ENCODE measurements around the gene NACC1.

Gene NACC1

GRCh38 chr19:13118424-13119193 is 545 bp downstream of the NACC1 start:
- H3K4me3 ChIP-seq (ENCODE audit: low read depth, low read length) = peak overlapping the region; percentile 83

GRCh38 chr19:13119627-13120026 is 1.6 kb downstream of the NACC1 start:
- H3K4me3 ChIP-seq (ENCODE audit: low read depth, low read length) = peak overlapping the region; percentile 83

GRCh38 chr19:13120031-13120430 is 2.0 kb downstream of the NACC1 start:
- no peak overlapping the region for H3K4me3 ChIP-seq (ENCODE audit: low read depth, low read length)

- H3K4me3 ChIP-seq (ENCODE audit: low read depth, low read length) = no peak overlapping the region
Observed at GRCh38 chr19:13120817-13121216, 2.8 kb downstream of the NACC1 start.

GRCh38 chr19:13121551-13122274 is 3.6 kb downstream of the NACC1 start:
- no peak overlapping the region for H3K4me3 ChIP-seq (ENCODE audit: low read depth, low read length)

- no peak overlapping the region for H3K4me3 ChIP-seq (ENCODE audit: low read depth, low read length)
Observed at GRCh38 chr19:13122275-13122878, 4.3 kb downstream of the NACC1 start.

GRCh38 chr19:13122980-13123957 is 5.2 kb downstream of the NACC1 start:
- no peak overlapping the region for H3K4me3 ChIP-seq (ENCODE audit: low read depth, low read length)

GRCh38 chr19:13127051-13127450 is 9.0 kb downstream of the NACC1 start:
- H3K4me3 ChIP-seq (ENCODE audit: low read depth, low read length) = no peak overlapping the region

GRCh38 chr19:13127811-13128575 is 9.9 kb downstream of the NACC1 start:
- no peak overlapping the region for H3K4me3 ChIP-seq (ENCODE audit: low read depth, low read length)

GRCh38 chr19:13128583-13128982 is 10.5 kb downstream of the NACC1 start:
- H3K4me3 ChIP-seq (ENCODE audit: low read depth, low read length) = no peak overlapping the region

GRCh38 chr19:13129384-13129783 is 11.3 kb downstream of the NACC1 start:
- H3K4me3 ChIP-seq (ENCODE audit: low read depth, low read length) = no peak overlapping the region

- H3K4me3 ChIP-seq (ENCODE audit: low read depth, low read length) = no peak overlapping the region
Observed at GRCh38 chr19:13130886-13131490, 12.9 kb downstream of the NACC1 start.

GRCh38 chr19:13132471-13133180 is 14.6 kb downstream of the NACC1 start:
- no peak overlapping the region for H3K4me3 ChIP-seq (ENCODE audit: low read depth, low read length)

- H3K4me3 ChIP-seq (ENCODE audit: low read depth, low read length) = no peak overlapping the region
Observed at GRCh38 chr19:13133241-13133870, 15.3 kb downstream of the NACC1 start.

GRCh38 chr19:13134626-13135025 is 16.6 kb downstream of the NACC1 start:
- H3K4me3 ChIP-seq (ENCODE audit: low read depth, low read length) = no peak overlapping the region

- no peak overlapping the region for H3K4me3 ChIP-seq (ENCODE audit: low read depth, low read length)
Observed at GRCh38 chr19:13135068-13136062, 17.3 kb downstream of the NACC1 start.

- H3K4me3 ChIP-seq (ENCODE audit: low read depth, low read length) = no peak overlapping the region
Observed at GRCh38 chr19:13137290-13137794, 19.3 kb downstream of the NACC1 start.

Data from iPS-11a (cell line).